Measurements from ENCODE around the gene AOC3. TPM values are rescaled to one million over a fixed set of nuclear protein-coding genes. Genes with fewer than 3 reads are reported as not detected.
"Not testable (repeated sequence)": the region's sequence is repeated elsewhere in the genome, so short reads cannot be mapped to it uniquely, and the experiment has no call there.

Gene AOC3
- total RNA-seq, 2 experiments from 2014 or later: 1.0 TPM

DNA sequence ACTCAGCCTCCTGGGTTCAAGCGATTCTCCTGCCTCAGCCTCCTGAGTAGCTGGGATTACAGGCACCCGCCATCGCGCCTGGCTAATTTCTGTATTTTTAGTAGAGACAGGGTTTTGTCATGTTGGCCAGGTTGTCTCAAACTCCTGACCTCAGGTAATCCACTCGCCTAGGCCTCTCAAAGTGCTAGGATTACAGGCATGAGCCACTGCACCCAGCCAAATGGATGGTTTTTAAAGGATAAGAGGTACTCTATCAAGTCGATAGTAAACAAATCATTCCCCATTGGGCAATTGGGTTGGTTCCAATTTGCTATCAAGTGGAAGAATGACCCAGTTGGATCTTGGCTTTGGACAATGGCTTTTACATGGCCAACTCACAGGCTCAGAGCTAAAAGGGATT, 30.7 kb downstream of the AOC3 start:
- CTCF ChIA-PET, POLR2A ChIA-PET: not testable (repeated sequence)

DNA sequence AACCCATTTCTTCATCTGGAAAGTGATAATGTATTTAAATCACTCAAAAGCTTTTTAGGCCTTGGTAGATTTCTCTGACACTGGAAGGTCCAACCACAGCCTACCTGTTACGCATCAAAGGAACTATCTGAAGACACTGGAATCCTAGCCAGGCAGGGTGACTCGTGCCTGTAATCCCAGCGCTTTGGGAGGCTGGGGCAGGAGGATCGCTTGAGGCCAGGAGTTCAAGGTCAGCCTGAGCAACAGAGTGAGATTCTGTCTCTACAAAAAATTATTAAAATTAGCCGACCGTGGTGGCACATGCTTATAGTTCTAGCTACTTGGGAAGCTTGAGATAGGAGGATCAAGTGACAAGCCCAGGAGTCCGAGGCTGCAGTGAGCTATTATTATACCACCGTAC, 31.2 kb downstream of the AOC3 start:
- POLR2A ChIA-PET: no interaction called here
- CTCF ChIA-PET: no interaction called here

DNA sequence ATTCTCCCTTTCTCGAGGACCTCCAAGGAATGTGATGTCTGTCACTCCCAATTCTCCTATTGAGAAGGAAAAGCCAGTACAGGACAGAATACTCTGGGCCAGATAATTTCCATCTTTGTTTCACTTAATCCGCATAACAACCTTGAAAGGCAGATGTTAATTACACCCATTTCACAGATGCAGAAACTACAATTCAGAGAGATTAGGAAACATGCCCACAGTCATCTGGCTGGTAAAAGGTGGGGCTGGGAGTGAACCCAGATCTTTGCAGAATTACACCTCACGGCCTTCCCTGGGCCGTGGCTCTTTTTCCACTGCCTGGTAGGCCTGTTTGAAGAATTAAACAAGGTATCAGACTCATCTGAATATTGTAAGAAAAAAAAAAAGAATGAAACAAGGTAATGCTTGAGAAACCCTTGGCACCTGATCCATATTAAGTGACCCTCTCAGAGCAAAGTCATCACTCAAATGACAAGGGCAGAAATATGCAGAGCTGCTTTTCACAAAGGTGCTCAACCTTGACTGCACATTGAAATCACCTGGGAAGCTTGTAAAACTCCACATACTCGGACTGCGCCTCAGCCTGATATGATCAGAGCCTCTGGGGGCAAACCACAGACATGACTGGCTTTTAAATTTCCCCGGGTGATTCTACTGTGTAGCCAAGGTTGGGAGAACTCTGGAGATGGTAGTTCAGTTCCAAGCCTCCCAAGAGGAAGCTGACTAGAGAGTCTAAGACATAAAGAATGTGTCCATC, 33.0 kb downstream of the AOC3 start:
- CTCF ChIA-PET: no interaction called here
- POLR2A ChIA-PET: no interaction called here

GRCh38 chr17:42885806-42886205, 34.8 kb downstream of the AOC3 start:
- POLR2A ChIA-PET: interaction anchor here (0.5 kb wide), 1 partner anchor 407 kb away, joined by 4 read pairs; no protein-coding TSS in a partner anchor
- CTCF ChIA-PET: not testable (repeated sequence)

- ChIA-PET CTCF (interaction anchor here (0.6 to 0.7 kb wide), 2 partner anchors 553 to 573 kb away, joined by 3 read pairs; no protein-coding TSS in a partner anchor), POLR2A (interaction anchor here (0.5 kb wide), 1 partner anchor 408 kb away, joined by 4 read pairs; no protein-coding TSS in a partner anchor)
Measured at GRCh38 chr17:42886283-42887176, 35.5 kb downstream of the AOC3 start.

- ChIA-PET CTCF (no interaction called here), POLR2A (no interaction called here)
Measured at GRCh38 chr17:42889809-42890208, 38.8 kb downstream of the AOC3 start.

DNA sequence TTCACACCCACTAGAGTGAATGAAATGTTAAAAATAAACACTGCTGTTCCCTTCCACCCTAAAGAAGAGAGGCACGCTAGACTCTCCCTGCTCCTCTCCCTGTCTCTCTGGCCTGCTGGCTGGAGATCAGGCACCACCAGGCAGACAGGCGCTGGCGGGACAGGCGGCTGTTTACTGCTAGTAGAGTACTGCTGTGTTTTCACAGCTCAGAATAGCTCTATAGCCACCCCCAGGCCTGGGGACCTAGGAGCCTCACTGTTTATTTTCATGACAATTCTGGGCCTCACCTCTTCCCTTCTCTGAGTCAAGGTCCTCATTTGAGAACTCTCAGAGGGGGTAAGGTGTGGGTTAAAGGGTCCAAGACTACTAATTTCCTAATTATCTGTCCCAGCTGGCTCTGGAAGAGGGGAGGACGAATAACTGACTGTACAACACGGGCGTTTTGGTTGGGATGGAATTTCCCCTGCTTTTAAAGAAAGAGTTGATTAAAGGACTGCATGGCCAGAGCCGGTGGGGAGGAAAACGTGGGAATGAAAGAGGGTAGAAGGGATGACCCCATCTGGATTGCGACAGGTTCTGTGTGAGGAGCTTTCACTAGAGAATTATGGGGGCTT, 40.6 kb downstream of the AOC3 start:
- ChIA-PET CTCF (no interaction called here), POLR2A (no interaction called here)

DNA sequence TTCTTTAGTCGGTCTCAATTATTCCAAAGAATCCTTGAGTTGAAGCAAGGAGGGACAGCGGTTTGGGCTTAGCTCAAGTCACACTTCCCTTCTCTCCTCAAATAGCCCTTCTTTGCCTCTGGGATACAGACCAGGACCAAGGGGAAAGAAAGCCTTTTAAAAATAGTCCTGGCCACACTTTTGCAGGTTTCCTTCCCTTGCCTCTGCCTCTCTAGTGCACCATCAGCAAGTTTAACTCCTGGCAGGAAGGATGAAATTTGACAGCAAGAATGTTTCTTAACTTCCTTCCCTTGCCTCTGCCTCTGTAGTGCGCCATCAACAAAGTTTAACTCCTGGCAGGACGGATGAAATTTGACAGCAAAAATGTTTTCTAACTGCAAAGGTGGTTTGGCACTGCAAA, 42.4 kb downstream of the AOC3 start:
- CTCF ChIA-PET: no interaction called here

DNA sequence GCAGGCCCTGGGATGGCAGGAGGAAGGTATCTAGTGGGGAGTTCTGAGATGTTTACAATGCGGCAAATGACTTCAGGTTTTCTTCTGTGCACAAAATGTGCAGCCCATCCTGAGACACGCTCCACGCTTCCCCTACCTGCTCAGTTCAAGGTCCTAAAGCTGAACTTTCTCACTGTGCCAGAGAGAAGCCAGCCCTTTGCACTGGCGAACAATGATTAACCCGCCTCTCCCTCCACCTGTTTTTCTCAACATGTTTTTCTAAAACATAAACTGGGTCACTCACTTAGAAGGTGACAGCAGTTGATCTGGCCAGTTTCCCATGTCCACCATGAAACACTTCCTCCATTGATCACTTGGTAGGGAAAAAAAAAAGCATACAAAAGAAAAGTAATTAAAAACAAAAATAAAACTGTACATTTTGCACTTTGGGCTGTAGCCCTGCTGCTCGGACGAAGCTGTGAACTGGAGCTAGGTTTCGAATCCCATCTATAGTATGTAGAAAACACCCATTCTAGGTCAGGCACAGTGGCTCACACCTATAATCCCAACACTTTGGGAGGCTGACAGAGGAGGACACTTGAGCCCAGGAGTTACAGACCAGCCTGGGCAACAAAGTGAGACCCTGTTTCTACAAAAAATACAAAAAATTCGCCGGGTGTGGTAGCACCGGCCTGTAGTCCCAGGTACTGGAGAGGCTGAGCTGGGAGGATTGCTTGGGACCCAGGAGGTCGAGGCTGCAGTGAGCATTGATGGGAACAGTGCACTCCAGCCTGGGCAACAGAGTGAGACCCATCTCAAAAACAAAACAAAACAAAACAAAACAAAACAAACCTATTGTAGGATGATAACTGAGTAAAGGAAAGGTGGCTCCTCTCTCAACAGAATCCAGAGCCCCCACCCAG, 43.5 kb downstream of the AOC3 start:
- POLR2A ChIA-PET: no interaction called here
- CTCF ChIA-PET: no interaction called here

More for the DNA sequence above, 42.4 kb downstream of the AOC3 start:
- POLR2A ChIA-PET: no interaction called here

DNA sequence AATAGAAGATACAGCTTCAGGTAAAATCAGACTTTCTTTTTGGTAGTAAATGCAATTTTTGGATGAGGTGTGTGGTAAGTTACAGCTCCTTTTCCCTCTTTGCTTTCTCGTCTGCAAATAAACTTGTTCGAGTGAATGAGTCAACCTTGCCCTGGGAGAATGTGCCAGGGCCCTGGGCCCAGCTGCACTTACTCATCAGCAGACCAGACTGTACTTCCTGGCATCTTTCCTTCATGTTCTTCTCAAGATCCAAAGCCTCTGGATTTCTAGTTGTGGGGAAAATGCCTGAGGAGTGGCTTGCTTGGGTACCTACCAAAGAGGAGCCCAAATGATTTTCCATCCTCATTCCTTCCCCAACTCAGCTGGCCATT, 44.2 kb downstream of the AOC3 start:
- ChIA-PET POLR2A (no interaction called here), CTCF (no interaction called here)

GRCh38 chr17:42898147-42898811, 47.3 kb downstream of the AOC3 start:
- POLR2A ChIA-PET: no interaction called here
- CTCF ChIA-PET: no interaction called here

- POLR2A ChIA-PET: interaction anchor here (0.6 kb wide), 1 partner anchor 37 kb away, joined by 3 read pairs; no protein-coding TSS in a partner anchor
- CTCF ChIA-PET: not testable (repeated sequence)
Measured at GRCh38 chr17:42899981-42900380, 49.0 kb downstream of the AOC3 start.

DNA sequence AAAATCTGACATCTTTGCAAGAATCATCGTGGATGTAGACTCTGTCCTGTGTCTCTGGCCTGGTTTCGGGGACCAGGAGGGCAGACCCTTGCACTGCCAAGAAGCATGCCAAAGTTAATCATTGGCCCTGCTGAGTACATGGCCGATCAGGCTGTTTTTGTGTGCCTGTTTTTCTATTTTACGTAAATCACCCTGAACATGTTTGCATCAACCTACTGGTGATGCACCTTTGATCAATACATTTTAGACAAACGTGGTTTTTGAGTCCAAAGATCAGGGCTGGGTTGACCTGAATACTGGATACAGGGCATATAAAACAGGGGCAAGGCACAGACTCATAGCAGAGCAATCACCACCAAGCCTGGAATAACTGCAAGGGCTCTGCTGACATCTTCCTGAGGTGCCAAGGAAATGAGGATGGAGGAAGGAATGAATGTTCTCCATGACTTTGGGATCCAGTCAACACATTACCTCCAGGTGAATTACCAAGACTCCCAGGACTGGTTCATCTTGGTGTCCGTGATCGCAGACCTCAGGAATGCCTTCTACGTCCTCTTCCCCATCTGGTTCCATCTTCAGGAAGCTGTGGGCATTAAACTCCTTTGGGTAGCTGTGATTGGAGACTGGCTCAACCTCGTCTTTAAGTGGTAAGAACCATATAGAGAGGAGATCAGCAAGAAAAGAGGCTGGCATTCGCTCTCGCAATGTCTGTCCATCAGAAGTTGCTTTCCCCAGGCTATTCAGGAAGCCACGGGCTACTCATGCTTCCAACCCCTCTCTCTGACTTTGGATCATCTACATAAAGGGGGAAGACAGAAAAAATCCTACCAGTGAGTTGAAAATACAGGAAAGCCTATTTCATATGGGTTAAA, 49.7 kb downstream of the AOC3 start, which contains the start of gene G6PC1:
G6PC1 (plus strand) TSS at position 340 of the 872 bp plus-strand sequence; CDS start at position 418, 78 bp downstream.
- ChIA-PET POLR2A (interaction anchor here (0.6 kb wide), 1 partner anchor 38 kb away, joined by 3 read pairs; no protein-coding TSS in a partner anchor), CTCF (no interaction called here)

DNA sequence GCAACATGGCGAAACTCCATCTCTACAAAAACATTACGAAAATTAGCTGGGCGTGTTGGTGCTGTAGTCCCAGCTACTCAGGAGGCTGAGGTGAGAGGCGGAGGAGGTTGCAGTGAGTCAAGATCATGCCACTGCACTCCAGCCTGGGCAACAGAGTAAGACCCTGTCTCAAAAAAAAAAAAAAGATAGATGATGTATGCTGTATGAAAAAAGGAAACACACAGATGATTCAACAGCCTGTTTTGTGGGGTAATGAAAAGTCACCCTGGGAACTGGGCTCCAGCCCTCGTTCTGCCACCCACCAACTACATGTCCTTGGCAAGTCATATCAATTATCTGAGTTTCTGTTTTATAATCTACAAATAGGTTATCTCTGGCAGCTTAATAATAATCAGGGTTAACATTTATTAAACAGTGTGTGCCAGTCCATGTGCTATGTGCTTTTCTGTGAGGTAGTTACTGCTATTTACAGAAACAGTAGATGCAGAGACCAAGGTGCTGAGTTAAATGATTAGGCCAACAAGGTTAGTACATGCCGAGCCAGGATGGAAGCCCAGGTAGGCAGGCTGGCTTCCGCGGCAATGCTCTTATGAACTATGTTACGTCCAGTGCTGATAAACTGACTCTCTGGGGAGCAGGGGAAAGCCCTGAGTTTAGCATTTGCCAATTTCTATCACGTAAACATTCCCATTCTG, 50.7 kb downstream of the AOC3 start:
- POLR2A ChIA-PET: interaction anchor here (0.6 kb wide), 1 partner anchor 171 kb away, joined by 5 read pairs; no protein-coding TSS in a partner anchor
- CTCF ChIA-PET: no interaction called here

- ChIA-PET CTCF (no interaction called here), POLR2A (no interaction called here)
Measured at GRCh38 chr17:42904110-42904469, 53.1 kb downstream of the AOC3 start.

- CTCF ChIA-PET: no interaction called here
- POLR2A ChIA-PET: no interaction called here
Measured at GRCh38 chr17:42906772-42907446, 55.9 kb downstream of the AOC3 start.

All from activated CD8-positive, alpha-beta memory T cell treated with anti-CD3 and anti-CD28 coated beads for 36 hours (primary cell).